DMS53 (cell line): Measurements from ENCODE around the gene CACNG7.
A peak's percentile ranks its signal among the peaks of the same experiment; 100 is the strongest.

ENCODE experiments used
- DNase-seq: peaks from one replicate; lab custom pipeline; 2025; lab: John Stamatoyannopoulos, UW

The CACNG7 gene

DNA sequence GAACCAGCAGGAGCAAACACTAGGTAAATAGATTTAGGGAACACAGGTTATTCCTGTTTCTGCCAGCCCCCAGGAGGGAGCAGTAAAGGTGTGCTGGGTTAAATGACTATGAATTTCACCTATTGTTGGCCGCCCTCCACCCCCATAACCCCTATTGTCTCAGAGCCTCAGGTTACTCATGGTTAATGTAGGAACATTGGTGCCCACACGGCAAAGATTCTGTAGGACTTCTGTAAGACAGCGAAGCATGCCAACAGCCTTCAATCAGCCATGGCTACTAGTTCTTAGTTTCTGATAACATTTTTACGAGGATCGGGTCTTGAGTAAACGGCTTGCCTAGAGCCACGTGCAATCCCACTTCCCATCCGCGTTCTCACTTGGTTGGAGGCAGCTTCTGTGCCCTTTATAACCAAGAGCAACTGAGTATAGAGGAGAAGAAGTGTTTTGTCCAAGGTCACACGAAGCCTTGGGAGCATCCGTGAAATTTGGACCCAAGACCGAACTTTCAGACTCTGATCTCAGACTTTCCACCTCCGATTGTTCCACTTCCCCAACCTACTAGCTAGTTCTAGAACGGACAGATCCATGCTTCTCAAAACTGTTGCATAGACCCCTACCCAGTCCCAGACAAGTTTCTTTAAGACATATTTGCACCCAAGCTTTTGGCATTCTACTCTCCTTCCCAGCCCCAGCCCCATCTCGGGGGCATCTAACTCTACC lies 48.5 kb downstream of the CACNG7 start:
- DNase-seq, result no peak

DNA sequence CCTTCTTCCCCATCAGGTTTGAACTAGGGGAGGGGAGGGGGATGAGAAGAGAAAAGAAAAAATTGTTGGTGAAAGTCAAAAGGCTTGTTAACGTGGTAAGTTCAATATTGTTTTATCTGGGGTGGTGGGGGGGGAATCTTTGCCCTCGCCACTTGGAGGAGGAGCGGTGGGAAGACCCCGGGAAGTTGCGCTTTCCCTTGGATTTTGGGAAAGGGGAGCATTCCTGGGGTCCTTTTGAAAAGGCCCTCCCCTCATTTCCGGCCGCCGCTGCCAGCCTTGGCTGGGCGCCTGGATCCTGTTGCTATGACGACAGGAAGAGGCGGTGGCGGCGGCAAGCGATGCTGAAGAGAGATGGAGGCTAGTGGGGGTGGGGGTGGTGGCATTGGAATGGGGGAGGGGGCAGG lies 49.1 kb downstream of the CACNG7 start:
- DNase-seq, result peak; percentile 21

DNA sequence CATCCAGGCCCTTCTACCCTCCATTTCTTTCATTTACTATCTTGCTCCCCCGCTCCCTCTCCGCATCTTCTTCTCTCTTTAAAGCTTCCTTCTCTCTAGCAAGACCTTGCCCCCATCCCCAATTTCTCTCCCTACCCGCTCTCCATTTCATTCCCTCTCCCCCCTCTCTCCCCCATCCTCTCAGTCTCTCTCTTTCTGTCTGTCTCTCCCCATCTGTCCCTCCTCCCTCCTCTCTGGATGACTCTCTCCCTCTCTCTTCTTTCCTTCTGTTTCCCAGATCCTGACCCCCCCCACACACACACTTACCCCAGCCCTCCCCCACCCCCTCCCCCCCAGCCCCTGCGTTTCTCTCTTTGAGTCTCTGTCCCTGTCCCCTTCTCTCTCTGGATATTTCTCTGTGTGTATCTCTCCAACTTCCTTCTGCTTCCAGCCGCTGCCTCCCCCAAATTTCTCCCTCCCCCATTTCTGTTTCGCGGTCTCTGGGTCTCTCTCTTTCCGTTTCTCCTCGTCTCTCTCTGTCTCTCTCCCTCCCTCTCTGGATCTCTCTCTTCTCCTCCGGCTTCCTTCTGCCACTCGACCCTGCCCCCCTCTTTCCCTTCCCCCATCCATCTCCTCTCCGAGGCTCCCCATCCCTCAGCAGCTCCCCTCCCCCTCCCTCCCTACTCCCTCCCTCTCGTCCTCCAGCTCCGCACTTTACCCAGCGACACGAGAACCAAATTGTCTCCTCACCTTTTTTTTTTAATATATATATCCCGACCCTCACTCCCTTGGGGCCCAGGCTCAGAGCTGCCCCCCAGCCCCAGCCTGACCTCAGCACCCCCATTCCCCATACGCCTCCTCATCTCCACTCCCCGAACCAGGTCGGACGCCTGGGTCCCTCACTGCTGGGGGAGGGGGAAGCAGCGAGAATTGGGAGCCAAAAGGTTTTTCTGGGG lies 50.0 kb downstream of the CACNG7 start:
- DNase-seq, result no peak

GRCh38 chr19:53960187-53960586 lies 51.1 kb downstream of the CACNG7 start:
- no peak for DNase-seq

GRCh38 chr19:53960886-53961285 lies 51.8 kb downstream of the CACNG7 start:
- DNase-seq, result no peak

- no peak for DNase-seq
These were observed 52.7 kb downstream of the CACNG7 start for GRCh38 chr19:53961523-53962356.

DNA sequence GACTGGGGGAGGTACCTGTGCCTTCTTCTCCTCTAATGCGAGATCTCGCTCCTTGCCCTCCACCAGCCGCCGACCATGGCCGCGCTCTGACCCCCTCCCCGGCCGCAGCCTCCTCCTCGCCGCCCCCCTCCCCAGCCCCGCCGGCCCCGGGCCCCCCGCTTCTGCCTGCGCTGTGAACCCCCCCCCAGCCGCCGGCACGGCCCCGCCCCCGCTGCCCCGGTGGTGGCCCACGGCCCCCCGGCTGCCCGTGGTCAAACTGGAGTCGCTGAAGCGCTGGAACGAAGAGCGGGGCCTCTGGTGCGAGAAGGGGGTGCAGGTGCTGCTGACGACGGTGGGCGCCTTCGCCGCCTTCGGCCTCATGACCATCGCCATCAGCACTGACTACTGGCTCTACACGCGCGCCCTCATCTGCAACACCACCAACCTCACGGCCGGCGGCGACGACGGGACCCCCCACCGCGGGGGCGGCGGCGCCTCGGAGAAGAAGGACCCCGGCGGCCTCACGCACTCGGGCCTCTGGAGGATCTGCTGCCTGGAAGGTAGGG lies 53.9 kb downstream of the CACNG7 start, which contains the start of gene CACNG8:
TSS of gene CACNG8 (plus strand) at position 51 of the 545 bp plus-strand sequence.
- DNase-seq, result no peak

DNA sequence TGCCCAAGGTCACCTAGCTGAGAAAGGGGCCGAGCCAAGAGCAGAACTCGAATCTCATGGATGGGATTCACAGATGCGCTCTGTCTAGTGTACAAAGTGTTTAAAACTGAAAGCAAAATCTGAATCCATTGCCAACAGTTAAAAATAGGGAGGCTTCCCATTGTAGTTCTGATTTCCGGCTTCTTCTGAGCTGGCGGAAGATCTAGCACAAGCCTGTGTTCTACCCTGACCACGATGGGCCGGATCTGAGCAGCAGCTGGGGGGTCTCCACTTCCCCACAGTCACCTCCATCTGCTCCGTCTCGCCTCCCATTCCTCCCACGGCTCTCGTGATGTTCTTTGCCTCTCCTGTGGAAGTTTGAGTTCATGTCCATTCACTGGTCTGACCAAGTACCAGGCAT lies 56.0 kb downstream of the CACNG7 start:
- no peak for DNase-seq

GRCh38 chr19:53966931-53967330 lies 57.9 kb downstream of the CACNG7 start:
- DNase-seq, result no peak

DNA sequence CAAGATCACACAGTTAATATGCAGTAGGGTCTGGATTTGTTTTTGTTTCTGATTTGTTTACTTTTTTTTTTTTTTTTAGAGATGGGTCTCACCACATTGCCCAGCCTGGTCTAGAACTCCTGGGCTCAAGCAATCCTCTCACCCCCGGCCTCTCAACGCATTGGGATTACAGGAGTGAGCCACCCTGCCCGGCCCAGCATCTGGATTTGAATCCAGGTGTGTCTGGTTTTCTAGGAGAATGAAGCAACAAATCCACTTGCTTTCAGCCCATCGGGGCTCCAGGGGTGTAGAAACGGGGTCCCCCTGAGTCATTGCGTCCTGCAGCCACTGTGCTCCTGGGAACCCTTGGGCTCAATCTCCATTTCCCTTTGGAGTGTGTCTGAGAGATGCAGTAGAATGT lies 60.3 kb downstream of the CACNG7 start:
- DNase-seq, result no peak

DNA sequence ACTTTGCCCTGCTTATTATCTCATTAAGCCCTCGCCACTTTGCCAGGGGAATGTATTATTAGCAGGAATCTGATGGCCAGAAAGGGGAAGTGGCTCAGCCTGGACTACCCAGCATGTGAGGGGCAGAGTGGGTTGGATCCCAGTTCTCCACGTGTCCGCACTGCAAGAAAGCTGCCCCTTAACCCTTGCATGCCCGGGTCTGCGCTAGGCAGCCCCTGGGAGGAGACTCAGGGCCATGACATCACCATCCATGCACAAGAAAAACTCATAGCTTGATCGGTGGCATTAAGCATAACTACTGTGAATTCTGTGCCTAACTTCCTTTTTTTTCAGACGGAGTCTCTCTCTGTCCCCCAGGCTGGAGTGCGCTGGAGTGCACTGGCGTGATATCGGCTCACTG lies 62.6 kb downstream of the CACNG7 start:
- no peak for DNase-seq

DNA sequence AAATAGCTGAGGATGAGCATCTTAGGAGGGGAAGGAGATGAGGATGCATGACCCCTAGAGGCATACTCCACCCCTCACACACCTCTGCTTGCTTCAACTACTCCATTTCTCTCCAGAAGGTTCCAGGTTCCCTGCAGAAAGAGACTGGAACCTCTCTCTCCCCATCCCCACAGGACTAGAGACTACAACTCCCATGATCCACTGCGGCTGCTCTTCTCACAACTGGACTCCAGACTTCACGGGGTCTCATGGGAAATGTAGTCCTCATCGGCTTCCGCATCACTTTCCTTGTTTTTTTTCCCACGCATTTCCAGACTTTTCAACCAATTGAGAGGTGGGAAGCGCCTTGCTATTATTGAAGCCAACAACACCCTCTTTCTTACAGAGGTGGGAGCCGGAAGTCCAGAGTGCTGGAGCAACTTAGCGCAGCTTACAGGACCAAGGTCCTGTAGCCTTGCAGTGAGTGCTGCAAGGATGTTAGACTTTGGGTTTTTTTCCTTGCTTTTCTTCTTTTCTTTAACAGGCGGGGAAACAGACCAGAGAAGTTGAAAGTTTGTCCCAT lies 68.4 kb downstream of the CACNG7 start:
- peak; percentile 65 for DNase-seq

DNA sequence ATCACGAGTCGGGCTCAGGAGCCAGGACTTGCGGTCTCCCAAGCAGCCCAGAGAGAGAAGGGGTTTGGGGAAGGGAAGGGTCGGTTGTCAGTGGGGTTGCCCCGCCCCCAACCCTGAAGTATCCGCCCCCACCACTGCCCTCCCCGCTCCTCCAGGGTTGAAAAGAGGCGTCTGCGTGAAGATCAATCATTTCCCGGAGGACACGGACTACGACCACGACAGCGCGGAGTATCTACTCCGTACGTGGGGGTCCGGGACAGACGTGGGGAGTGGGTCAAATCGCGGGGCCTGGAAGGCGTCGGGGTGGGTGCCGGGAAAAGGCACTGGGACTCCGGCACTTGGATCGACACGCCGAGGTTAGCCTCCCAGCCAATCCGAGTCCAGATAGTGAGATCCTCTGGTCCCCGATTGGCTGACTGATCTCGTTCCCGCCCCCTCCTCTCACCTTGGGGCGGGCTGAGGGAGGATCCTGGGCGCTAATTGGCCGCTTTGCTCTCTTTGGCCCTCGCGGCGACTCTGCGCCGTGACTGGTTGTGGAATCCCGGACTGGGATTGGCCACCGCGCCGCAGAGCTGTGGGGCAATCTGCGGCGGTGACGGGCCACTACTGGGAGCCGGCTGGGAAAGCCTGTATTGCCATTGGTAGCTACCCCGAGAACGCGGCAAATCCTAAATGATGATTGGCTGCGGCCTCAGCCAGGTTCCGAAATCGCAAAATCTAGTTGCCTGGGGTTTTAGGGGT lies 69.1 kb downstream of the CACNG7 start:
- DNase-seq, result no peak

GRCh38 chr19:53978975-53979801 lies 70.1 kb downstream of the CACNG7 start:
- DNase-seq, result no peak

GRCh38 chr19:53980539-53981375 lies 71.7 kb downstream of the CACNG7 start:
- DNase-seq, result no peak

DNA sequence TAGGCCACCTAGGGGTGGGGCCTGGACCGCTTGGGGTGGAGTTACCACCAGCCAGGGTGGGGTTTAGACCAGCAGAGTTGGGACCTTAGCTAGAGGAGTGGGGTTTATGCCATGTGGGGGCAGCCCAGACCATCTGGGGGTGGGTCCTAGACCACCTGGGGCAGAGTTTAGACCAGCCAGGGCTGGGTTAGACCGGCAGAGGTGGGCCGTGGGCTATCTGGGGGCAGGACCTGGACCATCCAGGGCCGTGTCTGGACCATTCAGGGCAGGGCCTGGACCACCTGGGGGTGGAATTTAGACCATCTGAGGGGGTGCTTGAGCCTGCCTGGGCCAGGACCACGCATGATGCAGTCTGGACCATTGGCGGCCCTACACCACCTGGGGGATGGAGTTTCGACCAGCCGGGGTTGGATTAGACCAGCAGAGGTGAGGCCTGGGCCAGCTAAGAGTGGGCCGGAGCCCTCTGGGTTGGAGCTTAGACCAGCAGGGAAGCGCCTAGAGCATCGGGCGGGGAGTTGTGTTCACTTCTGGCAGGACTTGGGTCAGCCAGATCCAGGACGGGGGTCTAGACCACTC lies 72.4 kb downstream of the CACNG7 start:
- DNase-seq, result no peak

- no peak for DNase-seq
These were observed 72.9 kb downstream of the CACNG7 start for GRCh38 chr19:53982001-53982451.

DNA sequence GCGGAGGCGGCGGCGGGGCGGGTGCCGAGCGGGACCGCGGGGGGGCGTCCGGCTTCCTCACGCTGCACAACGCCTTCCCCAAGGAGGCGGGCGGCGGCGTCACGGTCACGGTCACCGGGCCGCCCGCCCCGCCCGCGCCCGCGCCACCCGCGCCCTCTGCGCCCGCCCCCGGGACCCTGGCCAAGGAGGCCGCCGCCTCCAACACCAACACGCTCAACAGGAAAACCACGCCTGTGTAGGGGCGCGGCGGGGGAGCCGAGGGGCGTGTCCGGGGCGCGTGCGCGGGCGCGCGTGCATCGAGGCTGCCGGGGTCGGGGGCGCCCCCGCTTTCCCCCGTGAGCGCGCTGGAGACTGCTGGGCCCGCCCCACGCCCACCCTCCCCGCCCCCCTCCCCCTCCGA lies 73.5 kb downstream of the CACNG7 start:
- DNase-seq, result no peak
